ENCODE results near the gene SRD5A2. TPM values are rescaled to one million over a fixed set of nuclear protein-coding genes. Genes with fewer than 3 reads are reported as not detected.

The SRD5A2 gene
- total RNA-seq, 4 donors from 2014 or later = not detected

DNA sequence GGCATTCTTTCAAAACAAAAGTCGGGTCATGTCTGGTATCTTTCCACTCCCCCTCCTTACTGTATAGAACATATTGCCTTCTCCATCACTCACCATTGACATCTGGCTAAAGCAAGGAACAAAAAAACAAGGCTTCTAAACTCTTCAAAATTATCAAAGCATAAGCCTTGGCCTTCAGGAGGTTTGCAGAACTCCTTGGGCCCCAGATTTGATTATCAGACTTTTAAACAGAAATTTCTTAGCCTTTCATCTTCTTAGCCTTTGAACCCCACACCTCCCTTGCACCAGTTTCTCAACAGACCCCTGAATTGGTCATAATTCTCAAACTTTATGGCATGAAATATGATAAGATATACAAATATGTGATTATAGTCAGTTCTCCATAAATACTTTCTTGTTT, 106.4 kb downstream of the SRD5A2 start:
- Histone ChIP-seq H3K27me3 (no peaks in the 10 kb centered on the region), H3K9me3 (no peaks in the 10 kb centered on the region), H3K4me1 (no peaks in the 10 kb centered on the region), H3K4me3 (no peak overlapping the region), H3K27ac (no peak overlapping the region), H3K36me3 (no peaks in the 10 kb centered on the region)
- TF ChIP-seq EP300 (IDR thresholded peaks at IDR 0.05) (no peak), POLR2A (IDR thresholded peaks at IDR 0.05) (no peak)
- TF ChIP-seq, protein P1, sequence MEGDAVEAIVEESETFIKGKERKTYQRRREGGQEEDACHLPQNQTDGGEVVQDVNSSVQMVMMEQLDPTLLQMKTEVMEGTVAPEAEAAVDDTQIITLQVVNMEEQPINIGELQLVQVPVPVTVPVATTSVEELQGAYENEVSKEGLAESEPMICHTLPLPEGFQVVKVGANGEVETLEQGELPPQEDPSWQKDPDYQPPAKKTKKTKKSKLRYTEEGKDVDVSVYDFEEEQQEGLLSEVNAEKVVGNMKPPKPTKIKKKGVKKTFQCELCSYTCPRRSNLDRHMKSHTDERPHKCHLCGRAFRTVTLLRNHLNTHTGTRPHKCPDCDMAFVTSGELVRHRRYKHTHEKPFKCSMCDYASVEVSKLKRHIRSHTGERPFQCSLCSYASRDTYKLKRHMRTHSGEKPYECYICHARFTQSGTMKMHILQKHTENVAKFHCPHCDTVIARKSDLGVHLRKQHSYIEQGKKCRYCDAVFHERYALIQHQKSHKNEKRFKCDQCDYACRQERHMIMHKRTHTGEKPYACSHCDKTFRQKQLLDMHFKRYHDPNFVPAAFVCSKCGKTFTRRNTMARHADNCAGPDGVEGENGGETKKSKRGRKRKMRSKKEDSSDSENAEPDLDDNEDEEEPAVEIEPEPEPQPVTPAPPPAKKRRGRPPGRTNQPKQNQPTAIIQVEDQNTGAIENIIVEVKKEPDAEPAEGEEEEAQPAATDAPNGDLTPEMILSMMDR (IDR thresholded peaks at IDR 0.05) = no peak
- WGBS, 2 donors = 57 to 75% methylated on average over 1 of the region's 1 CpG
- DNase-seq (ENCODE audit: low spot score in 2 of 2) = no peak

Other genes with a start within 250 kb of the SRD5A2 start
- gene XDH, start 166.2 kb downstream of the SRD5A2 start, total RNA-seq = under 1 TPM in 1 of 4 donors, not detected in 3; under 0.01 TPM

All from tibial nerve (tissue), 4 donors.